DOHH2 (cell line): ENCODE measurements around the gene USP10.

ENCODE experiments used
- EZH2phosphoT487 ChIP-seq: fragments of 200-600 bp; sonication (generic); IDR thresholded peaks from 2 replicates; pipeline ENCODE4 v1.6.1; 2017; ENCODE audit warnings: borderline replicate concordance, mild to moderate bottlenecking, antibody characterized with exemption, low read length, moderate library complexity, mixed read lengths
- TF ChIP-seq, protein P1 (sequence below): fragments of 200-600 bp; sonication (generic); IDR thresholded peaks from one replicate; pipeline ENCODE4 v1.5.1; 2014; ENCODE audit warnings: antibody characterized with exemption, mild to moderate bottlenecking, low read depth, low read length; ENCODE audit not compliant: poor library complexity, severe bottlenecking

DNA sequence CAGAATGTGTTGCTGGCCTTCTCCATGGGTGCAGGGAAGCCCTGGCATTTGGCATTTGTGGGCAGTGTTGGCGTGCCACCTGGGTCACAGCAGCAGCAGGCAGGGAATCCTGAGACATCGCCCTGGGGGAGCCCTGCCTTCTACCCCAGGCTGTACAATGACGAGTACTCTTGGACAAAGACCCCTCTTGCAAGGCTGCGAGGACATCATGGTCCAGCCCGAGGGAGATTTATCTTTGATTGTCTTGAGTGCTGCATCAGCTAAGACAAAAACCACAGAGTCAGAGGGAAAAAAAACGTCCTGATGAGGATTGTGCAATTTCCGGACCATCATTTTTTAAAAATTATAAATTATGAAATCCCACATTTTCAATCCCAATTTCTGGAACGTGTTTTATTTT is 123.7 kb downstream of the USP10 start:
- TF ChIP-seq, protein P1, sequence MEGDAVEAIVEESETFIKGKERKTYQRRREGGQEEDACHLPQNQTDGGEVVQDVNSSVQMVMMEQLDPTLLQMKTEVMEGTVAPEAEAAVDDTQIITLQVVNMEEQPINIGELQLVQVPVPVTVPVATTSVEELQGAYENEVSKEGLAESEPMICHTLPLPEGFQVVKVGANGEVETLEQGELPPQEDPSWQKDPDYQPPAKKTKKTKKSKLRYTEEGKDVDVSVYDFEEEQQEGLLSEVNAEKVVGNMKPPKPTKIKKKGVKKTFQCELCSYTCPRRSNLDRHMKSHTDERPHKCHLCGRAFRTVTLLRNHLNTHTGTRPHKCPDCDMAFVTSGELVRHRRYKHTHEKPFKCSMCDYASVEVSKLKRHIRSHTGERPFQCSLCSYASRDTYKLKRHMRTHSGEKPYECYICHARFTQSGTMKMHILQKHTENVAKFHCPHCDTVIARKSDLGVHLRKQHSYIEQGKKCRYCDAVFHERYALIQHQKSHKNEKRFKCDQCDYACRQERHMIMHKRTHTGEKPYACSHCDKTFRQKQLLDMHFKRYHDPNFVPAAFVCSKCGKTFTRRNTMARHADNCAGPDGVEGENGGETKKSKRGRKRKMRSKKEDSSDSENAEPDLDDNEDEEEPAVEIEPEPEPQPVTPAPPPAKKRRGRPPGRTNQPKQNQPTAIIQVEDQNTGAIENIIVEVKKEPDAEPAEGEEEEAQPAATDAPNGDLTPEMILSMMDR: no peak
- TF ChIP-seq EZH2phosphoT487: no peak
